GM12873 (cell line): ENCODE results near the gene COLEC11.

Source experiments
- TF ChIP-seq, protein P1 (sequence below): IDR thresholded peaks from 2 replicates; pipeline ENCODE4 v1.5.1; 2012; ENCODE audit warnings: low read depth, mild to moderate bottlenecking, moderate library complexity, low read length, control low read depth; ENCODE audit not compliant: insufficient read depth; ENCODE audit errors: missing control alignments

The COLEC11 gene

DNA sequence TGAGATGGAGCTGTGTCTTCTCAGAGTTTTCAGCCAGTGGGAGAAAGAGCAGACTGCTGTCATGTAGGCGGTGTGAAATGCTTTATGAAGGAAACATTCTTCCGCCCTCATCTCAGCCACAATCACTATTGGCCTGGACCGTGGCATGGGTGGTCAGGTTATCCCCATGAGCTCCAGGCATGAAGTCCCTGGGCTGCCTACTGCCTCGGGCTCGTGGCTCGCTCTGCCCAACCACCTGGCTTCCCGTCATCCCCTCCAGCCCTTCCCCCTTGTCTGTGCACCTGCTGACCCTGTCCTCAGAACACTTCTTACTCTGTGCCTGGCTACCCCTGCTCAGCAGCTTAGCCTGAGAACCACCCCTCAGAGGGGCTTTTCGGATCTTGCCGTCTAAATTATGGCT lies 15.5 kb downstream of the COLEC11 start:
- TF ChIP-seq, protein P1, sequence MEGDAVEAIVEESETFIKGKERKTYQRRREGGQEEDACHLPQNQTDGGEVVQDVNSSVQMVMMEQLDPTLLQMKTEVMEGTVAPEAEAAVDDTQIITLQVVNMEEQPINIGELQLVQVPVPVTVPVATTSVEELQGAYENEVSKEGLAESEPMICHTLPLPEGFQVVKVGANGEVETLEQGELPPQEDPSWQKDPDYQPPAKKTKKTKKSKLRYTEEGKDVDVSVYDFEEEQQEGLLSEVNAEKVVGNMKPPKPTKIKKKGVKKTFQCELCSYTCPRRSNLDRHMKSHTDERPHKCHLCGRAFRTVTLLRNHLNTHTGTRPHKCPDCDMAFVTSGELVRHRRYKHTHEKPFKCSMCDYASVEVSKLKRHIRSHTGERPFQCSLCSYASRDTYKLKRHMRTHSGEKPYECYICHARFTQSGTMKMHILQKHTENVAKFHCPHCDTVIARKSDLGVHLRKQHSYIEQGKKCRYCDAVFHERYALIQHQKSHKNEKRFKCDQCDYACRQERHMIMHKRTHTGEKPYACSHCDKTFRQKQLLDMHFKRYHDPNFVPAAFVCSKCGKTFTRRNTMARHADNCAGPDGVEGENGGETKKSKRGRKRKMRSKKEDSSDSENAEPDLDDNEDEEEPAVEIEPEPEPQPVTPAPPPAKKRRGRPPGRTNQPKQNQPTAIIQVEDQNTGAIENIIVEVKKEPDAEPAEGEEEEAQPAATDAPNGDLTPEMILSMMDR: no peak

DNA sequence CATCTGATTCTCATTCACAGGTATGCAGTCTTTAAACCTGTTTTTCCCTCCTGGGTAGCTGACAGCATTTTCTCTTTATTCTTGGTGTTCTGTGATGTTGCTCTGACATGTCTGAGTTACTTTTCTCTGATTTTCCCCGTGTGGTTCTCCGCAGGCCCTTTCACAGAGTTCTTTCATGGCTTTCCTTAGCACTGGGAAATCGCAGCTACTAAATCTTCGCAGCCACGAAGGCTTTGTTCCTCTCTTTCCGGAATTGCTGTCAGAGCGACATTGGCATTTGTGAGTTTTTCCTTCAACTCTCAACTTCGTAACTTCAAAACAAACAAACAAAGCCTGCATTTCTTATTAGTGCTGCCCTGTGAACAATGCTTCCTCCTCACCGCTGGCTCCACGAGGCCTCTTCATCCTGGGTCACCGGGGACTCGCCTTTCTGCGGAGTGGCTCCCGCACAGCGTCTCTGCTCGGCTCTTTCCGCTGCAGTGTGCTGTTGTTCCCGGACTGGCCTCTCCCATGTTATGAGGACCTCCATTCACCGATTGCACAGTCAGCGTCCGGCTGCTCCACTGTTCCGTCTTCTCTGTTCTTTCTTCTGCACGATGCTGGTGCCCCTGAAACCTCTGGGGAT lies 16.1 kb downstream of the COLEC11 start:
- TF ChIP-seq, protein P1: no peak

DNA sequence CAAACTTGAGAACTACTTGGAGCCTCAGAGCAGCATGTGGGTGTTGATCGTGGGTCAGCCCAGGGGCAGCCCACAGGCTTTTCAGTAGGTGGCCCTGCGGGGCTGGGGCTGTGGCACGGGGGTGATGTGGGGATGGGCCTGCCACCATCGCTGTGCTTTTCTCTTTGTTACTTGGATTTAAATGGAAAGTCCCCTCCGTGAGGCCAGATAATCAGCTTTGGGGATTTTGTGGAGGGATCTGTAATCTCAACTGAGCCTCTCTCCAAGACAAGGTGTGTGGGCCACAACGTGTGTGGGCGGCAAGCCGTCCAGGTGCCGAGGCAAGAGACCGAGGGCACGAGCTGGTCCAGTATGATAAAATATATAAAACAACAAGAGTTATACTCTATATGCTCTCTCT lies 16.7 kb downstream of the COLEC11 start:
- TF ChIP-seq, protein P1: no peak

DNA sequence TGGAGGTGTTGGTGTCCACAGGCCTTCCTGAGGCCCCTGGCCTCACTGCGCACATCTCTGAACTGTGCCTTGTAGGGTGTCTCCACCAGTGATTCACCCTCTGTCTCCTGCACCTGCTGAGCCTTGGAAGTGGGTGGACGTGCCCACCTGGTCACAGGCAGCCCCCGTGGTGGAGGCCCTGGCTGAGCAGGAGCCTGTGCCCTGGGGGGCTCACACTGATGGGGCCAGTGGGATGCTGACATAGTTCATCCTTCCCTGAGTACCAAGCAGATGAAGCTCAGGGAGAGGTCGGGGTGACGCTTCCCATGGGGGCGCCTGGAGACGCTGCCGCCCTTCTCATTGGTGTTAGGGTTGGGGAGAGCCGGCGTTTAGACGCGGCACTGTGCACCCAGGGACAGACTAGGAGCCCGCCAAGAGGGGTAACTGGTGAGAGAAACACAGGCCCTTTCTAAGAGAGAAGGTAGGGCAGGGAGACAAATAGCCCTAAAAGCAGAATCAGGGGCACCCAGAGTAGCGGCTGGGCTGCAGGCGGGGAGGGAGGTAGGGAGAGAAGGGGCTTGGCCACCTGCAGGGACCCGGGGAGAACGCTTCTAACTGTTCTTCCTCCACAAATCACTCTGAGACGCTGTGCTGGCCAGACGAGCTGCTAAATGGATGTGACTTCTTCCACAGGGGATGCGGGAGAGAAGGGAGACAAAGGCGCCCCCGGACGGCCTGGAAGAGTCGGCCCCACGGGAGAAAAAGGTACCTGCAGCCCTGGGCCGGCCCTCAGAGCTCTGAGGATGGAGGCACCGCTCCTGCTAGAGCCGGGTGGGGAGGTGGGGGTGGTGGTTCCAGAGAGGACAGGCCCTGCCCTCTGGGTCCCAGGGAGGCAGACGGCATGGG lies 18.0 kb downstream of the COLEC11 start:
- TF ChIP-seq, protein P1: no peak

DNA sequence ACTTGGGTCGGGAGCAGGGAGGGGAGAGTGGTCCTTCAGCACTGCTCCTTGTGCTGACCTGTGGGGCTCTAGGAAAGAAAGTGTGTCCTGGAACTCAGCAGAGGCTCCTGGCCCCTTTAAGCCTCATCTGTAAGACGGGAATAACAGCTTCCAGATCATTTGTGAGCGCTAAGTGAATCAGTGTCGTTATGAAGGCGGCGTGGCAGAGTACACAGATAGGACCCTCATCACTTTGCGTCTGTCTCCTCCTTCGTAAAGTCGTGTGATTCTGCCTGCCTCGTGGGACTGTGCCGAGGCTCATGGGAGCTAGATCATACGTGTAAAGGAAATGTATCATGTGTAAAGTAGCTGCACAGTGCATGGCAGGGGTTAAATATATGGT lies 18.6 kb downstream of the COLEC11 start:
- TF ChIP-seq, protein P1: no peak

DNA sequence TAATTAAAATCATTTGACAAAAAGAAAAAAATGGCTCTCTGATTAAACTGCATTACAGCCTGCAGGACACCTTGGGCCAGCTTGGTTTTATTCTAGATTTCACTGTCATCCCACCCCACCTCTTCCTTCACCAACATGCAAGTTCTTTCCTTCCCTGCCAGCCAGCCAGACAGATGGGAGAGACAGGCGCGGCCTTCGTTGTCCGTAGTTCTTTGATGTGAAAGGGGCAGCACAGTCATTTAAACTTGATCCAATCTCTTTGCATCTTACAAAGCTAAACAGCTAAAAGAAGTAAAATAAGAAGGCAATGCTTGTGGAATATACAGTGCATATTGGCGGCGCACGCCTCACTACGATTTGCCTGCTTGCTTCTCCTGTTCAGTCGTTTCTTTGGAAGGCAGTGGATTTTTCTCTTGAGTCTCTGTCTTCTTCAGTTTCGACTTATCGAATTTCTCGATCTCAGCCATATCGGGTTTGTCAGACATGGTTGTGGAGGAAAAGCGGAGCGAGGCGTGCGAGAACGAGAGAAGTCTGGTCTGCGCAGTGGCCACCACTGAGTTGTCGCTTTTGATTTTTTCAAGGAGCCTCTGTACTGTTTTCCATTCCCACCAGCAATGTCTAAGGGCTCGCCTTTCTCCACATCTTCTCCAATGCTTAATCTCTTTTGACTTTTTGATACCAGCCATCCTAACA lies 22.4 kb downstream of the COLEC11 start:
- TF ChIP-seq, protein P1: no peak

DNA sequence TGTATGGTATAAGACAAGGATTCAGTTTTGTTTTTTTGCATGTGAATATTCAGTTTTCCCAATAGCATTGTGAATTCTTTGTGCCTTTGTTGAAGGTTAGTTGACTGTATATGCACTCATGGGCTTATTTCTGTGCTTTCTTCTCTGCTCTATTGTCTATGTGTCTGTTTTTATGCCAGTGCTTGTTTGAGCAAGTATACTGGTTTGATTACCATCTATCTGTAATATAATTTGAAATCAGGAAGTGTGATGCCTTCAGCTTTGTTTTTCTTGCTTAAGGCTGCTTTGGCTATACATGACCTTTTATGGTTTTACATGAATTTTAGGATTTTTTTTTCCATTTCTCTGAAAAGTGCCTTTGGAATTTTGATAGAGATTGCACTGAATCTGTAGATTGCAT lies 23.5 kb downstream of the COLEC11 start:
- TF ChIP-seq, protein P1: no peak
